ENCODE results near the gene ENOX1. TPM values are rescaled to one million over a fixed set of nuclear protein-coding genes. Genes with fewer than 3 reads are reported as not detected.

ENOX1 gene
- total RNA-seq, 2 experiments from 2014 or later = 0.09 TPM

DNA sequence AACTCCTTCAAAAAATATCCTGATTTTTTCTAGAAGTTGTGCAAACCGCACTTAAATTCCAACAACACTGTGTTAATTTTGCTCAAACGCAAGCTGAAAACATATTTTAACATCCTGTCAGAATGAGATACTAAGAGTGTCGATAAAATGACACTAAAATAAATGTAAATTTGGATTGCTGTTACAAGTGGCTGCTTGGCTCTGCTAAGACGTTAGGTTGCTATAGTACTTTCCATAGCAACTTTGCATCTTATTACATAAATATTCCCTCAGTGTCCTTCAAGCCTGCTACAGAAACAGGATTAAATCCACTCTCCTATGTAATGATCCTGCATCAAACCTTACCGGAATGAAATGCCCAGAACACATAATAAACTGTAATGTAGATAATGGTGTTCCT is 471.2 kb downstream of the ENOX1 start:
- H3K9me3 Mint-ChIP-seq = no peaks in the 10 kb centered on the region
- no peaks in the 10 kb centered on the region for H3K4me1 Mint-ChIP-seq (ENCODE audit: low read depth)
- ChIA-PET POLR2A (no interaction called here), CTCF (no interaction called here)
- ATAC-seq (no peak), DNase-seq (no peak)
- H3K4me3 Mint-ChIP-seq = no peak overlapping the region
- H3K36me3 Mint-ChIP-seq (ENCODE audit: low read depth) = no peaks in the 10 kb centered on the region
- TF ChIP-seq, protein P1, sequence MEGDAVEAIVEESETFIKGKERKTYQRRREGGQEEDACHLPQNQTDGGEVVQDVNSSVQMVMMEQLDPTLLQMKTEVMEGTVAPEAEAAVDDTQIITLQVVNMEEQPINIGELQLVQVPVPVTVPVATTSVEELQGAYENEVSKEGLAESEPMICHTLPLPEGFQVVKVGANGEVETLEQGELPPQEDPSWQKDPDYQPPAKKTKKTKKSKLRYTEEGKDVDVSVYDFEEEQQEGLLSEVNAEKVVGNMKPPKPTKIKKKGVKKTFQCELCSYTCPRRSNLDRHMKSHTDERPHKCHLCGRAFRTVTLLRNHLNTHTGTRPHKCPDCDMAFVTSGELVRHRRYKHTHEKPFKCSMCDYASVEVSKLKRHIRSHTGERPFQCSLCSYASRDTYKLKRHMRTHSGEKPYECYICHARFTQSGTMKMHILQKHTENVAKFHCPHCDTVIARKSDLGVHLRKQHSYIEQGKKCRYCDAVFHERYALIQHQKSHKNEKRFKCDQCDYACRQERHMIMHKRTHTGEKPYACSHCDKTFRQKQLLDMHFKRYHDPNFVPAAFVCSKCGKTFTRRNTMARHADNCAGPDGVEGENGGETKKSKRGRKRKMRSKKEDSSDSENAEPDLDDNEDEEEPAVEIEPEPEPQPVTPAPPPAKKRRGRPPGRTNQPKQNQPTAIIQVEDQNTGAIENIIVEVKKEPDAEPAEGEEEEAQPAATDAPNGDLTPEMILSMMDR (IDR thresholded peaks at IDR 0.05) = no peak
- no peaks in the 10 kb centered on the region for H3K27me3 Mint-ChIP-seq
- no peak overlapping the region for H3K27ac Mint-ChIP-seq
- intact Hi-C loops (cut with micrococcal nuclease) = no loop called here

DNA sequence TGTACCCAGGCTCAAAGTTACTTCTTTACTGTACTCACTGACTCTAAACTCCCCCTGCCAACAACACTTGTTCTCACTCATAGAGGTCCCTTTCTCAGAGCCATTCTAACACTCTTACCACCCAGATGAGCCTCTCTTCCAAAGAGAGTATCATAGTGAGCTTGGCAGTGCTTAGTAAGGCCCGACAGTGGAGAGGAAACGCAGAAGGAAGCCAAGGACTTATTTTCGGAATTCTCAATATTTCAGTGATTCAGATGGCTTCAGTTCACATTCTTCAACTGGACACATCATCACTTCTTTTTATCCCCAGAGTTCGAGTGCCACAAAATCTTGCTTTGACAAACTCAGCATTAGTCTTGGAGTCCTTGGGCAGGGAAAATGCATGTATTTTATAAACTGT is 477.5 kb downstream of the ENOX1 start:
- intact Hi-C loops (cut with micrococcal nuclease) = no loop called here
- Mint-ChIP-seq H3K27me3 (peaks cover 7% of the 10 kb centered on the region), H3K36me3 (ENCODE audit: low read depth) (no peaks in the 10 kb centered on the region), H3K27ac (no peak overlapping the region), H3K4me1 (ENCODE audit: low read depth) (no peaks in the 10 kb centered on the region), H3K9me3 (no peaks in the 10 kb centered on the region), H3K4me3 (no peak overlapping the region)
- ChIA-PET POLR2A (no interaction called here), CTCF (no interaction called here)
- no peak for DNase-seq
- ATAC-seq = no peak
- TF ChIP-seq, protein P1 (IDR thresholded peaks at IDR 0.05) = no peak

DNA sequence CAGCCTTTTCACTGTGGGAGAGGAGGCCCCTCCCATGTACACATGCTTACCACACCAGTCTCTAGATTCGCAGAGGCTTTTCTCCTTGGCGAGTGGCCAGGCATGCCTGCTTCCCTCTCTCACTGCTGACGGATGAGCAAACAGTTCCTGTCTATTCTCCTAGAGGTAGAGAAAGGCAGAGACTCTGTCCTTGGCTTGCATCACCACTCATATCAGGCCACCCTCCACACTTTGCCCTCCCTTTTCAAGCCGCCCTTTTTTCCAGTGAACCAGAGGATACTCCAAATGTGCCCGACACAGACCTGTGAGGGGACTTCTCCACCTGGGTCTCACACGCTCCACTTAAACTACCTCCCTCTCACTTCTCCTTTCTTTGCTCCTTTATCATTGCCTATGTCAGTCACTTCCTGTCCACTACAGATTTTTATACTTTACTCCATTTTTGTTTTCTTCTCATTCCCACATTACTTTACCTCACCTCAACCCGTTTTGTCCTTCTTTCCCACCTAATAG is 478.8 kb downstream of the ENOX1 start:
- ChIA-PET POLR2A (no interaction called here), CTCF (no interaction called here)
- Mint-ChIP-seq H3K27ac (no peak overlapping the region), H3K4me1 (ENCODE audit: low read depth) (no peaks in the 10 kb centered on the region), H3K36me3 (ENCODE audit: low read depth) (no peaks in the 10 kb centered on the region), H3K27me3 (peaks cover 7% of the 10 kb centered on the region), H3K9me3 (no peaks in the 10 kb centered on the region), H3K4me3 (no peak overlapping the region)
- intact Hi-C loops (cut with micrococcal nuclease) = no loop called here
- TF ChIP-seq, protein P1 (IDR thresholded peaks at IDR 0.05) = no peak
- no peak for DNase-seq
- ATAC-seq = no peak

DNA sequence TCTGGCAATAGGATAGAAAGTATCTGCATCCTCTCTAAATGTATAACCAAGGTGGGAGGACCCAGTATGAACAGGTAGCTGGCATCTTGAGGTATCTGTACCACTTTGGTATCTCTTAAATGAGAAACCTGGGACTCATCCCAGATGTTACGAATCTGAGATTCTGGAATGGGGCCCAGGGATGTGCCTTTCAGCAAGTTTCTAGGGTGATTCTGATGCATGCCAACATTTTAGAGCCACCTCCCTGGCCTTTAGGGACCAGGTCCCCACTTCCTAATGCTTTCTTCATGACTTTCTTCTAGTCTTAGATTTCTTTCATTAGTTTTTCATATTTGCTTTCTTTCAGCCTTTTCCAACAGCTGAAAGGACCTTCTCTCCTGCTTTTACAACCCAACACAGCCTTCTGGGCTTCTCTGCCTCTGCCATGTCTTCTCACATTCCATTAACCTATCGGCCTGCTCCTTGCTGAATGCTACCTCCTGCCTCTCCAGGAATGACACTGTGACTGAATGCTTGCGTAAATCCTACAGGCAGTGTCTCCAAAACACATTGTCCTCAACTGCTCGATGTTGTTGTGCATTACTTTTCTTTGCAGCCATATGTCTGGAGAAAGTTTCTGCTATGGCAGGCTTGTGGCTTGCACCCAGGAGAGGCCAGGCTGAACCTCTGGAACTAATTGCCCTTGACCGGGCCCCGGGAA is 479.4 kb downstream of the ENOX1 start:
- no peak overlapping the region for H3K4me3 Mint-ChIP-seq
- H3K4me1 Mint-ChIP-seq (ENCODE audit: low read depth) = no peaks in the 10 kb centered on the region
- H3K9me3 Mint-ChIP-seq = no peaks in the 10 kb centered on the region
- intact Hi-C loops (cut with micrococcal nuclease) = no loop called here
- DNase-seq (no peak), ATAC-seq (no peak)
- CTCF ChIA-PET = no interaction called here
- peaks cover 7% of the 10 kb centered on the region for H3K27me3 Mint-ChIP-seq
- no peak overlapping the region for H3K27ac Mint-ChIP-seq
- TF ChIP-seq, protein P1 (IDR thresholded peaks at IDR 0.05) = no peak
- POLR2A ChIA-PET = no interaction called here
- H3K36me3 Mint-ChIP-seq (ENCODE audit: low read depth) = no peaks in the 10 kb centered on the region

DNA sequence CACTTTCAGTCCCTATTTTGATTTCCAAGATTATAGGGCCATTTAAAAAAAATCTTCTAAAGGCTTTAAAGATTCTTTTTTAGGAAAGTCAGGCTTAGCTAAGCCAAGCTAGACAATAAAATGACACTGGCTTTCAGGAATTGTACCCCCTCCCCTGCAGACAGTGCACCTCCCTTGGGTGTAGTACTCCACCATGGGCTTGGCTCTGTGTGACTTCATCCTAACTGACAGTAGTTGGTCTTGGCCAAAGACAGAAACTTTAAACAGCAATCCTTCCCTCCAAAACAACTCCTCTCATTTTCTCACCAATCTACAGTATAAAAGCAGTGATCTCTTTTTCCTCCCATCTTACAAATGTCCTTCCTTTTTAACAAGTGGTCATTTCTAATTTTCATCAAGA is 480.4 kb downstream of the ENOX1 start:
- ATAC-seq = no peak
- TF ChIP-seq, protein P1 (IDR thresholded peaks at IDR 0.05) = no peak
- Mint-ChIP-seq H3K4me3 (no peak overlapping the region), H3K27ac (no peak overlapping the region), H3K27me3 (peaks cover 7% of the 10 kb centered on the region), H3K36me3 (ENCODE audit: low read depth) (no peaks in the 10 kb centered on the region), H3K9me3 (no peaks in the 10 kb centered on the region), H3K4me1 (ENCODE audit: low read depth) (no peaks in the 10 kb centered on the region)
- POLR2A ChIA-PET = no interaction called here
- intact Hi-C loops (cut with micrococcal nuclease) = no loop called here
- CTCF ChIA-PET = no interaction called here
- DNase-seq = no peak
